ENCODE results near the gene BCKDK. TPM values are rescaled to one million over a fixed set of nuclear protein-coding genes. Genes with fewer than 3 reads are reported as not detected.

The BCKDK gene
- total and polyA plus RNA-seq, 2 of the 13 experiments (the other 11 are each of a cell fraction or from before 2014, with no cell fraction given), result 24.9 to 42.6 TPM

DNA sequence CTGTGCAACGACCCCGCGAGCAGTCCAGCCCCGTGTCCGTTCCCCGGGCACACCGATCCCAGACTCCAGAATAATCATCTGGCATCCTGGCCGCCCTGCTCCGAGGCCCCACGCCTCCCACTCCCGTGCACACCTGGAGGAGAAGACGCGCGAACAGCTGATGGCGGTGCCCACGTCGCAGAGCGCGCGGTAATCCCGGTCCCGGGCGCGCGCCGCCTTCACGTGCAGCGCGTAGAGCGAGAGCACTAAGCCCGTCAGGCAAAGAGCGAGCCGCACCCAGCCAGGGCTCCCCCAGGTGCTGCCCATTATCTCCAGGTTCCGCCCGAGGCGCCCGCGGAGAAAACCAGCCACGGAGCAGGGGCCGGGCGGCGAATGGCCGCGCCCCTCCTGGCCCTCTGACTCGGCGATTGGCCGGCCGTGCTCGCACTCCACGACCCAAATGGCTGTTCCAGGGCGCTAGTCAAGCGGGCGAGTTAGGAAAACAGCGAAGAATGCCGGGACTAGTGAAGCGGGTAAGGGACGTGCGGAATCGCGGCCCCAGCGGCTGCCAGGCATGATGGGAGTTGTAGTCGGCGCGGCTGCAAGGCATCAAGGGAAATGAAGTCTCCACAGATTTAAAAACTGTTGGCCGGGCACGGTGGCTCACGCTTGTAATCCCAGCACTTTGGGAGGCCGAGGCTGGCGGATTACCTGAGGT, 13.6 kb upstream of the BCKDK start, which contains the start of gene VKORC1 (continued):
- TF ChIP-seq, protein P1, sequence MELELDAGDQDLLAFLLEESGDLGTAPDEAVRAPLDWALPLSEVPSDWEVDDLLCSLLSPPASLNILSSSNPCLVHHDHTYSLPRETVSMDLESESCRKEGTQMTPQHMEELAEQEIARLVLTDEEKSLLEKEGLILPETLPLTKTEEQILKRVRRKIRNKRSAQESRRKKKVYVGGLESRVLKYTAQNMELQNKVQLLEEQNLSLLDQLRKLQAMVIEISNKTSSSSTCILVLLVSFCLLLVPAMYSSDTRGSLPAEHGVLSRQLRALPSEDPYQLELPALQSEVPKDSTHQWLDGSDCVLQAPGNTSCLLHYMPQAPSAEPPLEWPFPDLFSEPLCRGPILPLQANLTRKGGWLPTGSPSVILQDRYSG (CRISPR knock-in tag; IDR thresholded peaks at IDR 0.05), result peak; percentile 25; the same call in 1 of the 2 replicates
- TF ChIP-seq ZNF709 (CRISPR knock-in tag; IDR thresholded peaks at IDR 0.05) (no peak; the same call in 1 of the 2 replicates), FOXK2 (IDR thresholded peaks at IDR 0.05) (no peak), AGO1 (IDR thresholded peaks at IDR 0.05; ENCODE audit: low read depth, low read length, poor library complexity, severe bottlenecking) (peak; percentile 75), JUN (CRISPR knock-in tag; IDR thresholded peaks at IDR 0.05) (no peak), ERF (CRISPR knock-in tag; IDR thresholded peaks at IDR 0.05) (peak; percentile 88), ZNF891 (CRISPR knock-in tag; IDR thresholded peaks at IDR 0.05) (no peak), ZNF605 (CRISPR knock-in tag; IDR thresholded peaks at IDR 0.05) (peak; percentile 68), PTBP1 (IDR thresholded peaks at IDR 0.05; ENCODE audit: low read depth, low read length, poor library complexity, severe bottlenecking) (no peak), ZNF335 (CRISPR knock-in tag; IDR thresholded peaks at IDR 0.05) (peak; percentile 95), ZNF124 (CRISPR knock-in tag; IDR thresholded peaks at IDR 0.05) (peak; percentile 69; the same call in 1 of the 2 replicates), BHLHE40 (IDR thresholded peaks at IDR 0.05; ENCODE audit: low read length) (peak; percentile 14; the same call in 1 of the 2 replicates), ATM (IDR thresholded peaks at IDR 0.05; ENCODE audit: borderline replicate concordance) (no peak), NCOA5 (CRISPR knock-in tag; IDR thresholded peaks at IDR 0.05) (no peak)
- TF ChIP-seq, protein P2, sequence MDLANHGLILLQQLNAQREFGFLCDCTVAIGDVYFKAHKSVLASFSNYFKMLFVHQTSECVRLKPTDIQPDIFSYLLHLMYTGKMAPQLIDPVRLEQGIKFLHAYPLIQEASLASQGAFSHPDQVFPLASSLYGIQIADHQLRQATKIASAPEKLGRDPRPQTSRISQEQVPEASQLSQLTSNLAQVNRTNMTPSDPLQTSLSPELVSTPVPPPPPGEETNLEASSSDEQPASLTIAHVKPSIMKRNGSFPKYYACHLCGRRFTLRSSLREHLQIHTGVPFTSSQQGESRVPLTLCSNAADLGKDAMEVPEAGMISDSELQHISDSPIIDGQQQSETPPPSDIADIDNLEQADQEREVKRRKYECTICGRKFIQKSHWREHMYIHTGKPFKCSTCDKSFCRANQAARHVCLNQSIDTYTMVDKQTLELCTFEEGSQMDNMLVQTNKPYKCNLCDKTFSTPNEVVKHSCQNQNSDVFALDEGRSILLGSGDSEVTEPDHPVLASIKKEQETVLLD (CRISPR knock-in tag; IDR thresholded peaks at IDR 0.05; ENCODE audit: low read depth), result peak; percentile 71
- TF ChIP-seq, protein P3, sequence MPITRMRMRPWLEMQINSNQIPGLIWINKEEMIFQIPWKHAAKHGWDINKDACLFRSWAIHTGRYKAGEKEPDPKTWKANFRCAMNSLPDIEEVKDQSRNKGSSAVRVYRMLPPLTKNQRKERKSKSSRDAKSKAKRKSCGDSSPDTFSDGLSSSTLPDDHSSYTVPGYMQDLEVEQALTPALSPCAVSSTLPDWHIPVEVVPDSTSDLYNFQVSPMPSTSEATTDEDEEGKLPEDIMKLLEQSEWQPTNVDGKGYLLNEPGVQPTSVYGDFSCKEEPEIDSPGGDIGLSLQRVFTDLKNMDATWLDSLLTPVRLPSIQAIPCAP (CRISPR knock-in tag; IDR thresholded peaks at IDR 0.05; ENCODE audit: low read depth), result 0 out of 2 replicates have a peak, but pooled peaks have one; percentile 59
- TF ChIP-seq, protein P4, sequence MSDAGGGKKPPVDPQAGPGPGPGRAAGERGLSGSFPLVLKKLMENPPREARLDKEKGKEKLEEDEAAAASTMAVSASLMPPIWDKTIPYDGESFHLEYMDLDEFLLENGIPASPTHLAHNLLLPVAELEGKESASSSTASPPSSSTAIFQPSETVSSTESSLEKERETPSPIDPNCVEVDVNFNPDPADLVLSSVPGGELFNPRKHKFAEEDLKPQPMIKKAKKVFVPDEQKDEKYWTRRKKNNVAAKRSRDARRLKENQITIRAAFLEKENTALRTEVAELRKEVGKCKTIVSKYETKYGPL (CRISPR knock-in tag; IDR thresholded peaks at IDR 0.05), result no peak
- TF ChIP-seq, protein P5, sequence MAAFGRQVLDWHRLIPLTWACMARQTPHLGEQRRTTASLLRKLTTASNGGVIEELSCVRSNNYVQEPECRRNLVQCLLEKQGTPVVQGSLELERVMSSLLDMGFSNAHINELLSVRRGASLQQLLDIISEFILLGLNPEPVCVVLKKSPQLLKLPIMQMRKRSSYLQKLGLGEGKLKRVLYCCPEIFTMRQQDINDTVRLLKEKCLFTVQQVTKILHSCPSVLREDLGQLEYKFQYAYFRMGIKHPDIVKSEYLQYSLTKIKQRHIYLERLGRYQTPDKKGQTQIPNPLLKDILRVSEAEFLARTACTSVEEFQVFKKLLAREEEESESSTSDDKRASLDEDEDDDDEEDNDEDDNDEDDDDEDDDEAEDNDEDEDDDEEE (CRISPR knock-in tag; IDR thresholded peaks at IDR 0.05), result no peak
- TF ChIP-seq, protein P6, sequence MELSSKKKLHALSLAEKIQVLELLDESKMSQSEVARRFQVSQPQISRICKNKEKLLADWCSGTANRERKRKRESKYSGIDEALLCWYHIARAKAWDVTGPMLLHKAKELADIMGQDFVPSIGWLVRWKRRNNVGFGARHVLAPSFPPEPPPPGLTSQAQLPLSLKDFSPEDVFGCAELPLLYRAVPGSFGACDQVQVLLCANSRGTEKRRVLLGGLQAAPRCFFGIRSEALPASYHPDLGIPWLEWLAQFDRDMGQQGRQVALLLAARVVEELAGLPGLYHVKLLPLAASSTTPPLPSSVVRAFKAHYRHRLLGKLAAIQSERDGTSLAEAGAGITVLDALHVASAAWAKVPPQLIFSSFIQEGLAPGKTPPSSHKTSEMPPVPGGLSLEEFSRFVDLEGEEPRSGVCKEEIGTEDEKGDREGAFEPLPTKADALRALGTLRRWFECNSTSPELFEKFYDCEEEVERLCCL (CRISPR knock-in tag; IDR thresholded peaks at IDR 0.05; ENCODE audit: borderline replicate concordance), result no peak
- TF ChIP-seq, protein P7, sequence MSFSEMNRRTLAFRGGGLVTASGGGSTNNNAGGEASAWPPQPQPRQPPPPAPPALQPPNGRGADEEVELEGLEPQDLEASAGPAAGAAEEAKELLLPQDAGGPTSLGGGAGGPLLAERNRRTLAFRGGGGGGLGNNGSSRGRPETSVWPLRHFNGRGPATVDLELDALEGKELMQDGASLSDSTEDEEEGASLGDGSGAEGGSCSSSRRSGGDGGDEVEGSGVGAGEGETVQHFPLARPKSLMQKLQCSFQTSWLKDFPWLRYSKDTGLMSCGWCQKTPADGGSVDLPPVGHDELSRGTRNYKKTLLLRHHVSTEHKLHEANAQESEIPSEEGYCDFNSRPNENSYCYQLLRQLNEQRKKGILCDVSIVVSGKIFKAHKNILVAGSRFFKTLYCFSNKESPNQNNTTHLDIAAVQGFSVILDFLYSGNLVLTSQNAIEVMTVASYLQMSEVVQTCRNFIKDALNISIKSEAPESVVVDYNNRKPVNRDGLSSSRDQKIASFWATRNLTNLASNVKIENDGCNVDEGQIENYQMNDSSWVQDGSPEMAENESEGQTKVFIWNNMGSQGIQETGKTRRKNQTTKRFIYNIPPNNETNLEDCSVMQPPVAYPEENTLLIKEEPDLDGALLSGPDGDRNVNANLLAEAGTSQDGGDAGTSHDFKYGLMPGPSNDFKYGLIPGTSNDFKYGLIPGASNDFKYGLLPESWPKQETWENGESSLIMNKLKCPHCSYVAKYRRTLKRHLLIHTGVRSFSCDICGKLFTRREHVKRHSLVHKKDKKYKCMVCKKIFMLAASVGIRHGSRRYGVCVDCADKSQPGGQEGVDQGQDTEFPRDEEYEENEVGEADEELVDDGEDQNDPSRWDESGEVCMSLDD (CRISPR knock-in tag; IDR thresholded peaks at IDR 0.05; ENCODE audit: borderline replicate concordance), result peak; percentile 23; the same call in 1 of the 2 replicates
